Mesendoderm (in vitro differentiated cells): ENCODE measurements around the gene ACTN2.

Experiments
- DNase-seq: peaks from one replicate; pipeline ENCODE4 v3.0.0; 2013
- H2AK5ac ChIP-seq: 2 replicates; pipeline ENCODE4 v1.6.1; 2013; ENCODE audit warnings: low read length, inconsistent platforms
- H2BK120ac ChIP-seq: 2 replicates; pipeline ENCODE4 v1.6.1; 2013; ENCODE audit warnings: low read depth, mild to moderate bottlenecking, low read length, moderate library complexity, mixed read lengths
- H2BK15ac ChIP-seq: replicated peaks from 2 replicates; pipeline ENCODE4 v1.6.1; 2013; ENCODE audit warnings: low read depth, mild to moderate bottlenecking, moderate library complexity
- H2BK5ac ChIP-seq: 2 replicates; pipeline ENCODE4 v1.6.1; 2013; ENCODE audit warnings: low read length, inconsistent platforms
- H3K18ac ChIP-seq: 2 replicates; pipeline ENCODE4 v1.6.1; 2013; ENCODE audit warnings: mild to moderate bottlenecking, low read length, mixed read lengths
- H3K23ac ChIP-seq: one replicate; pipeline ENCODE4 v1.6.1; 2013; ENCODE audit warnings: low read length
- H3K27ac ChIP-seq: 2 replicates; pipeline ENCODE4 v1.5.1; 2013; ENCODE audit warnings: low read depth, mild to moderate bottlenecking, inconsistent platforms, low read length, moderate library complexity
- H3K27me3 ChIP-seq: 2 replicates; pipeline ENCODE4 v1.6.1; 2013; ENCODE audit warnings: low read length, control low read depth, mild to moderate bottlenecking, inconsistent platforms; ENCODE audit not compliant: insufficient read depth, poor library complexity
- H3K36me3 ChIP-seq: 2 replicates; pipeline ENCODE4 v1.6.1; 2013; ENCODE audit warnings: low read length, inconsistent platforms; ENCODE audit not compliant: control insufficient read depth, insufficient read depth
- H3K4ac ChIP-seq: one replicate; pipeline ENCODE4 v1.6.1; 2013; ENCODE audit warnings: low read depth, mild to moderate bottlenecking, low read length, moderate library complexity
- H3K4me1 ChIP-seq: 2 replicates; pipeline ENCODE4 v1.6.1; 2013; ENCODE audit warnings: low read depth, low read length, inconsistent platforms; ENCODE audit not compliant: control insufficient read depth
- H3K4me2 ChIP-seq: 2 replicates; pipeline ENCODE4 v1.6.1; 2013; ENCODE audit warnings: low read length
- H3K4me3 ChIP-seq: 2 replicates; pipeline ENCODE4 v1.5.1; 2013; ENCODE audit warnings: mild to moderate bottlenecking, low read length
- H3K56ac ChIP-seq: one replicate; pipeline ENCODE4 v1.6.1; 2013; ENCODE audit warnings: low read length
- H3K79me1 ChIP-seq: 2 replicates; pipeline ENCODE4 v1.6.1; 2013; ENCODE audit warnings: low read length, inconsistent platforms
- H3K79me2 ChIP-seq: 2 replicates; pipeline ENCODE4 v1.6.1; 2013; ENCODE audit warnings: mild to moderate bottlenecking, low read length; ENCODE audit not compliant: control insufficient read depth, insufficient read depth
- H3K9ac ChIP-seq: 2 replicates; pipeline ENCODE4 v1.6.1; 2013; ENCODE audit warnings: low read length, inconsistent platforms
- H4K5ac ChIP-seq: one replicate; pipeline ENCODE4 v1.6.1; 2013; ENCODE audit warnings: low read length
- H4K8ac ChIP-seq: one replicate; pipeline ENCODE4 v1.6.1; 2013; ENCODE audit warnings: low read depth, mild to moderate bottlenecking, control low read depth, low read length, moderate library complexity
- WGBS: extraction: QIAGEN DNeasy Blood & Tissue Kit; methylation state at CpG from one replicate; pipeline ENCODE4 v1.1.7; 2013; ENCODE audit warnings: low lambda C conversion rate, missing lambda C conversion rate; ENCODE audit not compliant: insufficient coverage; ENCODE audit errors: extremely low coverage; 5-methylcytosine and 5-hydroxymethylcytosine counted together

ACTN2 gene

GRCh38 chr1:236733653-236734052 lies 47.4 kb downstream of the ACTN2 start:
- no peak overlapping the region for H2BK15ac ChIP-seq

DNA sequence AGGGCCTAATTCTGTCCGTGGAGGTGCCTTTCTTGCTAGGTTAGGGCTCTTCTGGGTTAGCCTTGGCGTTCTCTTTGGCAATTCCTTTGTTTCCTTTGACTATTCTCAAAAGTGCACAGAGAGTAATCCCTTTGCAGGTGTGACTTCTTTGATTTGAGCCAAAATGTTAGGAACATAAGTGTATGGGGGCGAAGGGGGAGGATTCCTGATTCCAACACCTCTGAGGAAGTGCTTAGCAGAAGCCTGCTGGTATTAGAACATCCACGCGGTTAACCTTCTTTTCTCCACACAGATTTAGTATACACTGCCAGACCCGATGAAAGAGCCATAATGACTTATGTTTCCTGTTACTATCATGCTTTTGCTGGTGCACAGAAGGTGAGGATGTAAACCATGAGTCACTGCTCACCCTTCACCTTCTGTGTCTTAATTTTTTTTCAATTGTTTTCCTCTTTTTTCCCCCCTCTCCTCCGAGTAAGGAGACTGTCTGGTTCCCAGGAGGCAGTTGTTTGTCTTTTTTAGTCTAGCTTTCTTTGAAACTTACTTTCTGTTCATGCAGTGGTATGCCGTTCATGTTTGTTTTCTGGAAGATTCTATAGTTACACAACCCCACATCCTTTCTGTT lies 48.0 kb downstream of the ACTN2 start:
- Histone ChIP-seq H3K79me1 (no peaks in the 10 kb centered on the region), H2BK5ac (no peak overlapping the region), H3K9ac (no peak overlapping the region), H3K56ac (no peak overlapping the region), H3K27me3 (no peaks in the 10 kb centered on the region), H3K18ac (no peak overlapping the region), H3K36me3 (no peaks in the 10 kb centered on the region), H3K4me1 (no peaks in the 10 kb centered on the region), H3K23ac (no peak overlapping the region), H4K5ac (no peak overlapping the region), H2BK120ac (peak overlapping the region; percentile 69), H3K4ac (no peak overlapping the region), H2BK15ac (no peak overlapping the region), H2AK5ac (no peak overlapping the region), H3K4me3 (no peak overlapping the region), H3K27ac (no peak overlapping the region), H3K4me2 (no peak overlapping the region), H3K79me2 (no peaks in the 10 kb centered on the region), H4K8ac (no peak overlapping the region)
- no CpG with 5 or more reads among the region's 8 CpGs for WGBS
- DNase-seq: no peak

More at GRCh38 chr1:236733653-236734052, 47.4 kb downstream of the ACTN2 start:
- H3K18ac ChIP-seq: no peak overlapping the region
- H3K4me2 ChIP-seq: no peak overlapping the region
- no peak overlapping the region for H3K27ac ChIP-seq
- H4K5ac ChIP-seq: no peak overlapping the region
- no peaks in the 10 kb centered on the region for H3K27me3 ChIP-seq
- no peak overlapping the region for H3K4me3 ChIP-seq
- H3K79me2 ChIP-seq: no peaks in the 10 kb centered on the region
- no peak overlapping the region for H4K8ac ChIP-seq
- no peaks in the 10 kb centered on the region for H3K79me1 ChIP-seq
- H3K23ac ChIP-seq: no peak overlapping the region
- no peak for DNase-seq
- no peak overlapping the region for H3K4ac ChIP-seq
- H2BK5ac ChIP-seq: no peak overlapping the region
- no peaks in the 10 kb centered on the region for H3K4me1 ChIP-seq
- no CpG with 5 or more reads among the region's 3 CpGs for WGBS
- H3K36me3 ChIP-seq: no peaks in the 10 kb centered on the region
- peak overlapping the region; percentile 69 for H2BK120ac ChIP-seq
- H3K56ac ChIP-seq: no peak overlapping the region
- H3K9ac ChIP-seq: no peak overlapping the region
- H2AK5ac ChIP-seq: no peak overlapping the region

- Histone ChIP-seq H3K56ac (no peak overlapping the region), H3K4me2 (no peak overlapping the region), H4K5ac (no peak overlapping the region), H3K4me1 (no peaks in the 10 kb centered on the region), H4K8ac (no peak overlapping the region), H2AK5ac (no peak overlapping the region), H3K79me1 (no peaks in the 10 kb centered on the region), H2BK120ac (no peak overlapping the region), H3K4me3 (no peak overlapping the region), H3K18ac (no peak overlapping the region), H3K9ac (no peak overlapping the region), H3K27ac (no peak overlapping the region), H2BK15ac (no peak overlapping the region), H3K79me2 (no peaks in the 10 kb centered on the region), H3K23ac (no peak overlapping the region), H2BK5ac (no peak overlapping the region), H3K27me3 (no peaks in the 10 kb centered on the region), H3K4ac (no peak overlapping the region), H3K36me3 (no peaks in the 10 kb centered on the region)
- no peak for DNase-seq
- WGBS: no CpG with 5 or more reads among the region's 15 CpGs
Measured at GRCh38 chr1:236736761-236737160, 50.5 kb downstream of the ACTN2 start.

DNA sequence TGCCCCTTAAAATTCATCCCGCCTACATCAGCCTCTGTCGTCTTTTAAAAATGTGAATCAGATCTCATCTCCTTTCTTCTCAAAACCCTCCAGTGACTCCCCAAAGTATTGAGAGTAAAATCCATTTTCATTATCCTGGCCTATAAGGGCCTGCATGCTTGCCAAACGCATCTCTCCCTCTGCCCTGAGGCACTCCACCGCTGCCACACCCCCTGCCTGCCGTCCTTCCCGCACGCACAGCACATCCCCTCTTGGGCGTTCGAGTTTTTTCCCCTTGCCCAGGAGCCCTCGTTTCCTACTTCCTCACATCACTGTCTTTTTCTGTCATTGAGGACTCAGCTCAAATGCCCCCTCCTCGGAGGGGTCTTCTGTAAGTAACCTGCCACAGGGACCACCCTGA lies 55.5 kb downstream of the ACTN2 start:
- Histone ChIP-seq H3K79me2 (no peaks in the 10 kb centered on the region), H3K27me3 (no peaks in the 10 kb centered on the region), H2AK5ac (no peak overlapping the region), H3K79me1 (no peaks in the 10 kb centered on the region), H3K9ac (no peak overlapping the region), H3K56ac (no peak overlapping the region), H2BK15ac (no peak overlapping the region), H3K23ac (no peak overlapping the region), H2BK120ac (no peak overlapping the region), H3K4ac (no peak overlapping the region), H4K5ac (no peak overlapping the region), H3K4me3 (no peak overlapping the region), H3K27ac (no peak overlapping the region), H3K4me1 (no peaks in the 10 kb centered on the region), H2BK5ac (no peak overlapping the region), H3K18ac (no peak overlapping the region), H4K8ac (no peak overlapping the region), H3K4me2 (no peak overlapping the region), H3K36me3 (no peaks in the 10 kb centered on the region)
- no peak for DNase-seq
- WGBS: no CpG with 5 or more reads among the region's 11 CpGs

- no peak overlapping the region for H3K56ac ChIP-seq
Measured at GRCh38 chr1:236742421-236743160, 56.3 kb downstream of the ACTN2 start.

More at GRCh38 chr1:236742421-236743160, 56.3 kb downstream of the ACTN2 start:
- WGBS: no CpG with 5 or more reads among the region's 10 CpGs
- Histone ChIP-seq H3K27me3 (no peaks in the 10 kb centered on the region), H3K9ac (no peak overlapping the region), H3K4me3 (no peak overlapping the region), H3K79me1 (no peaks in the 10 kb centered on the region), H2BK120ac (no peak overlapping the region), H3K27ac (no peak overlapping the region), H3K4me1 (no peaks in the 10 kb centered on the region), H3K4ac (no peak overlapping the region), H3K79me2 (no peaks in the 10 kb centered on the region), H2BK5ac (no peak overlapping the region), H4K8ac (no peak overlapping the region), H2AK5ac (no peak overlapping the region), H3K4me2 (no peak overlapping the region), H3K18ac (no peak overlapping the region), H3K23ac (no peak overlapping the region), H2BK15ac (no peak overlapping the region), H4K5ac (no peak overlapping the region), H3K36me3 (no peaks in the 10 kb centered on the region)
- no peak for DNase-seq
